NT2/D1 (cell line): ENCODE measurements around the gene ST8SIA5.

Experiments used
- SUZ12 ChIP-seq: IDR thresholded peaks from 2 replicates; pipeline ENCODE4 v1.6.1; 2011; ENCODE audit not compliant: insufficient read length, insufficient read depth; ENCODE audit errors: extremely low read depth
- YY1 ChIP-seq: IDR thresholded peaks from 2 replicates; pipeline ENCODE4 v1.6.1; 2011; ENCODE audit not compliant: insufficient read length, insufficient read depth
- ZNF274 ChIP-seq: IDR thresholded peaks from 2 replicates; pipeline ENCODE4 v1.6.1; 2011; ENCODE audit warnings: mild to moderate bottlenecking, low read depth, low read length

- TF ChIP-seq ZNF274 (no peak), SUZ12 (no peak), YY1 (no peak)
Observed at GRCh38 chr18:46622999-46623398, 133.9 kb downstream of the ST8SIA5 start.
